Mucosa of gallbladder (tissue), 1 donor: ENCODE results near the gene RETNLB. TPM values are rescaled to one million over a fixed set of nuclear protein-coding genes. Genes with fewer than 3 reads are reported as not detected.

Experiments
- total RNA-seq: library from RNA; stranded (reverse); gene quantifications from one replicate; pipeline ENCODE4 v1.2.1, GENCODE V29; 2021
- donor health status: DM: no; HTN: no; CAD: no.

The RETNLB gene
- total RNA-seq, 1 donor from 2014 or later = not detected

Other genes with a start within 250 kb of the RETNLB start
- gene MYH15, start 246.8 kb downstream of the RETNLB start, total RNA-seq = not detected
- gene CIP2A, start 168.0 kb downstream of the RETNLB start, total RNA-seq = 2.5 TPM
- gene DZIP3, start 167.7 kb downstream of the RETNLB start, total RNA-seq = 11.5 TPM
- gene TRAT1, start 65.4 kb upstream of the RETNLB start, total RNA-seq = 0.78 TPM
- not detected for gene GUCA1C, start 196.5 kb upstream of the RETNLB start, total RNA-seq